ENCODE measurements around the gene N4BP2L2.

N4BP2L2 gene

GRCh38 chr13:32426191-32426989 lies 112.2 kb downstream of the N4BP2L2 start:
- no peak for DNase-seq (ENCODE audit: low read depth, low spot score)
- in situ Hi-C loops (cut with HindIII; ENCODE audit: low sequenced_read_pairs): no loop called here
- TF ChIP-seq, protein P1, sequence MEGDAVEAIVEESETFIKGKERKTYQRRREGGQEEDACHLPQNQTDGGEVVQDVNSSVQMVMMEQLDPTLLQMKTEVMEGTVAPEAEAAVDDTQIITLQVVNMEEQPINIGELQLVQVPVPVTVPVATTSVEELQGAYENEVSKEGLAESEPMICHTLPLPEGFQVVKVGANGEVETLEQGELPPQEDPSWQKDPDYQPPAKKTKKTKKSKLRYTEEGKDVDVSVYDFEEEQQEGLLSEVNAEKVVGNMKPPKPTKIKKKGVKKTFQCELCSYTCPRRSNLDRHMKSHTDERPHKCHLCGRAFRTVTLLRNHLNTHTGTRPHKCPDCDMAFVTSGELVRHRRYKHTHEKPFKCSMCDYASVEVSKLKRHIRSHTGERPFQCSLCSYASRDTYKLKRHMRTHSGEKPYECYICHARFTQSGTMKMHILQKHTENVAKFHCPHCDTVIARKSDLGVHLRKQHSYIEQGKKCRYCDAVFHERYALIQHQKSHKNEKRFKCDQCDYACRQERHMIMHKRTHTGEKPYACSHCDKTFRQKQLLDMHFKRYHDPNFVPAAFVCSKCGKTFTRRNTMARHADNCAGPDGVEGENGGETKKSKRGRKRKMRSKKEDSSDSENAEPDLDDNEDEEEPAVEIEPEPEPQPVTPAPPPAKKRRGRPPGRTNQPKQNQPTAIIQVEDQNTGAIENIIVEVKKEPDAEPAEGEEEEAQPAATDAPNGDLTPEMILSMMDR (IDR thresholded peaks at IDR 0.05; ENCODE audit: low read depth, low read length): no peak
- peak overlapping the region; percentile 56 for H3K4me3 ChIP-seq (ENCODE audit: low read depth, low read length)

GRCh38 chr13:32425158-32425557 lies 113.4 kb downstream of the N4BP2L2 start:
- TF ChIP-seq, protein P1 (IDR thresholded peaks at IDR 0.05; ENCODE audit: low read depth, low read length): no peak
- in situ Hi-C loops (cut with HindIII; ENCODE audit: low sequenced_read_pairs): no loop called here
- DNase-seq (ENCODE audit: low read depth, low spot score): no peak
- no peak overlapping the region for H3K4me3 ChIP-seq (ENCODE audit: low read depth, low read length)

DNA sequence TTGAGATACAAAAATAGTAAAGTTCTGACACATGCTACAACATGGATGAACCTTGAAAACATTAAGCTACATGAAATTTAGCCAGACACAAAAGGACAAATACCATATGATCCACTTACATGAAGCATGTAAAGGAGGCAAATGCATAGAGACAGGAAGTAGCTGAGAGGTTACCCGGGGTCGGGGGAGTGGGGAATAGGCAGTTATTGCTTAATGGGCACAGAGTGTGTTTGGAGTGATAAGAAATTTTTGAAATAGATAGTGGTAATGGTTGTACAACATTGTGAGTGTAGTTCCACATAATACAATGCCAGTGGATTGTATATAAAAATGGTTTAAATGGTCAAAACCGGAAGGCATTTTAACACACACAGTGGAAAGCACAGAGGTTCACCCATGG lies 115.0 kb downstream of the N4BP2L2 start:
- in situ Hi-C loops (cut with HindIII; ENCODE audit: low sequenced_read_pairs): no loop called here
- H3K4me3 ChIP-seq (ENCODE audit: low read depth, low read length): no peak overlapping the region
- TF ChIP-seq, protein P1 (IDR thresholded peaks at IDR 0.05; ENCODE audit: low read depth, low read length): no peak
- DNase-seq (ENCODE audit: low read depth, low spot score): no peak

- in situ Hi-C loops (cut with HindIII; ENCODE audit: low sequenced_read_pairs): no loop called here
- no peak for DNase-seq (ENCODE audit: low read depth, low spot score)
- no peak overlapping the region for H3K4me3 ChIP-seq (ENCODE audit: low read depth, low read length)
- TF ChIP-seq, protein P1 (IDR thresholded peaks at IDR 0.05; ENCODE audit: low read depth, low read length): no peak
These were observed 118.7 kb downstream of the N4BP2L2 start for GRCh38 chr13:32419862-32420261.

DNA sequence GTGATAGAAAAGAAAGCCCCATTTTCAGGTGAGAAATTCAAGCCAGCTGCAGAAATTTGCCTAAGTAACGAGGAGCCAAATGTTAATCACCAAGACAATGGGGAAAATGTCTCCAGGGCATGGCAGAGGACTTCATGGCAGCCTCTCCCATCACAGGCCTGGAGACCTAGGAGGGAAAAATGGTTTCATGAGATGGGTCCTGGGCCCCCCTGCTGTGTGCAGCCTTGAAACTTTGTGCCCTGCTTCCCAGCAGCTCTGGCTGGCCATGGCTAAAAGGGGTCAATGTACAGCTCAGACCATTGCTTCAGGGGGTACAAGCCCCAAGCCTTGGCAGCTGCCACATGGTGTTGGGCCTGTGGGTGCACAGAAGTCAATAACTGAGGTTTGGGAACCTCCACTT lies 120.6 kb downstream of the N4BP2L2 start:
- TF ChIP-seq, protein P1 (IDR thresholded peaks at IDR 0.05; ENCODE audit: low read depth, low read length): no peak

GRCh38 chr13:32415019-32415418 lies 123.6 kb downstream of the N4BP2L2 start:
- TF ChIP-seq, protein P1 (IDR thresholded peaks at IDR 0.05; ENCODE audit: low read depth, low read length): peak; percentile 68
- in situ Hi-C loops (cut with HindIII; ENCODE audit: low sequenced_read_pairs): no loop called here
- no peak overlapping the region for H3K4me3 ChIP-seq (ENCODE audit: low read depth, low read length)
- DNase-seq (ENCODE audit: low read depth, low spot score): no peak

More for the DNA sequence above, 120.6 kb downstream of the N4BP2L2 start:
- in situ Hi-C loops (cut with HindIII; ENCODE audit: low sequenced_read_pairs): no loop called here
- H3K4me3 ChIP-seq (ENCODE audit: low read depth, low read length): no peak overlapping the region
- no peak for DNase-seq (ENCODE audit: low read depth, low spot score)

Measured in astrocyte of the spinal cord (primary cell).